ENCODE data around the gene TM4SF1.

Gene TM4SF1, protein sequence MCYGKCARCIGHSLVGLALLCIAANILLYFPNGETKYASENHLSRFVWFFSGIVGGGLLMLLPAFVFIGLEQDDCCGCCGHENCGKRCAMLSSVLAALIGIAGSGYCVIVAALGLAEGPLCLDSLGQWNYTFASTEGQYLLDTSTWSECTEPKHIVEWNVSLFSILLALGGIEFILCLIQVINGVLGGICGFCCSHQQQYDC
- 0 reads per million in 2 donors for total RNA-seq

DNA sequence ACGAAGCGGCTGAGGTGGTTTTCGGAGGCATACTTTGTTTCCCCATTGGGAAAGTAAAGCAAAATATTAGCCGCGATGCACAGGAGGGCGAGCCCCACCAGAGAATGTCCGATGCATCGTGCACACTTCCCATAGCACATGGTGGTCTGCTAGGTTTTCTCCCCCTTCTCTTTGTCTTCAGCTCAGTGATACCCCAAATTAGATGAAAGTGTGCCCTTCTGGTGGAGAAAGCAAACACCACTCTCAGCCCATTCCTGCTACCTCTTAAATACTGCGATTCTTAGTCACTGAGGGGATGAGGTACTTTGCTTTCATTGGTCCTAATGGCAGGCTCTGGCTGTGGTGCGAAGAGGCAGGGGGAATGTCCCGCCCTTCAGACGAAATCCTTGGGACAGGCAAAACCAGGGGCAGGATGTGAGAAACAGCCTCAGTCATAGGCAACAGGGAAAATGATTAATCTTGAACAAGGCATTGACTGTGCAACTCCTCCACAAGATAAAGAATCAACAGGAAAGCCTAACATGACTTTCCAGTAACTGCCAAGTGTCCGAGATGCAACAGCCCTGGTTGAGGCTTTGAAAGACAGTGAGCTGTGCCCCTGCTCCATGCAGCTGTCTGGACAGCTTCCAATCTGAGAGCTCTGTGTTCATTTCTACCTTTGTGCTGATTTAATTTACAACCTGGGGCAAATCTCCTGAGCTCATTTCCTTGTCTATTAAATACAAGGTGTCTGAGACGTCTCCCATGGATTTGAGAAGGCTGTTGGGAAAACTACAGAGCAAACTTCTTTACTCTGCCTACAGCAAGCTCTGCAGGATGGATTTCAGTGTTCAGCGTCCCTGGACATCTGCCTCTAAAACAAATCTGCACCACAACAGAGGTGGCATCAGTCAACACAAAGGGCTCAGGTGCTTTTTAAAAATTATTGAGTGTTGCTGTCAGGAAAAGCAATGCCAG lies at the start of gene TM4SF1:
Gene TM4SF1, minus strand, starts transcription at position 242 of the 957 bp plus-strand sequence. Its CDS starts 102 bp downstream, at position 140.
- DNase-seq = no peak

DNA sequence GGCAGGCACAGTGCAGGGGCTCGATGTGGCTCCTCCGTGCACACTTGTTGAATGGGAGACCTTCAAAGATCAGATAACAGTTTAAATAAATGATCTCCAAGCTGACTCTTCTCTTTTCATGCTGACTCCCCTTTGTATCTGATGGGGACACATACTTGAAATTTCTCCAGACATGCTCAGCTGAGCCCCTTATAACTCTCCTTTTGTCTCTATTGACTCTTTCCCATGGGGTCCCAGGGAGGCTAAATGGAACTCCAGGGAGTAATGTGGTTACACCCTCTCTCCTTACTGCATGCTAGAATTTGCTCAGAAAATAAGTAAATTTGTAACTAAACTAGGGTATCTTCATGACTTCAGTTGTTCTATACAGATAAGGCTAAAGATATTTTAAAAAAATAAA lies 48.9 kb upstream of the TM4SF1 start:
- DNase-seq = no peak

DNA sequence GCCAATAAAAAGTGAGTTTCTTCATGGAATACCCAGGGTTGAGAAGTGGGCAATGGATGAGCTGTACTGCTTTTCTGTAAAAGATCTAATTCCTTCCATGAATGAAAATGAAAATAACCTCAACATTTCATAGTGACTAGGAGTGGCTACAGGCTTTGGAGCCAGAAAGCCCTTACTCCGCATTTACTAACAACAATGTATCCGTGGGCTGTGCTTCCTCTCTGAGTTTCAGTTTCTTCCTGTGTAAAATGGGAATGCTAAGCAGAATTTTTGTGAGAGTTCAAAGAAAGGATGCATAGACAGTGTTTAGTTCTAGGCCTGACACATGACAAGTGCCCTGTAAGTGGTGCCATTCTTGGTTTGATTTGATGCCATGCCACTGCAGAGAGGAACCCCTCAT lies 47.5 kb upstream of the TM4SF1 start:
- no peak for DNase-seq

DNA sequence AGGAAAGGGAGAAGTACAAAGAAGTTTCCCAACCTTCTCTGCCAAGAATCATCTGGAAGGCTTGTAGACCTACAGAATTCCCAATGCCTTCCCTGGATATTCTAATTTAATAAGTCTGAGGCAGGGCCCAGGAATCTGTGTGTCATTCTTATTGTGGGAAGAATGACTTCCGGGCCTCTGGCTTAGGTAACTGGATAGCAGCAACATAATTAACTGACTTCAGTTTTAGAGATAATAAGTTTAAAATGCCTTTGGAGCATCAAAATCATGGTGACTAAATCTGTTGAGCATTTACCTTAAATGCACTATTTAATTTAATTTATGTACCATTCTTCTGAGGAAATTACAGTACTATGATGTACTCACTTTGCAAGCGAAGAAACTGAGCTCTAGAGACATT lies 44.3 kb upstream of the TM4SF1 start:
- DNase-seq = no peak

DNA sequence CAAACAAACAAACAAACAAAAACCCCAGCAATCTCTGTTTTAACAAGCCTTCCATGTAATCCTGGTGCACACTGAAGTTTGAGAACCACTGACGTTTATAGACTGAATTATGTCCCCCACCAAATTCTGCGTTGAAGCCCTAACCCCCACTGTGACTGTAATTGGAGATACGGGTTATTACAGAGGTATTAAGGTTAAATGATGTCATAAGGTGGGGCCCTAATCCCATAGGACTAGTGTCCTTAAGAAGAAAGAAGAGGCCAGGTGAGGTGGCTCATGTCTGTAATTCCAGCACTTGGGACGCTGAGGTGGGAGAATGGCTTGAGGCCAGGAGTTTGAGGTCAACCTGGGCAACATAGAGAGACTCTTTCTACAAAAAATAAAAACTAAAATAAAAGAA lies 42.4 kb upstream of the TM4SF1 start:
- DNase-seq = no peak

DNA sequence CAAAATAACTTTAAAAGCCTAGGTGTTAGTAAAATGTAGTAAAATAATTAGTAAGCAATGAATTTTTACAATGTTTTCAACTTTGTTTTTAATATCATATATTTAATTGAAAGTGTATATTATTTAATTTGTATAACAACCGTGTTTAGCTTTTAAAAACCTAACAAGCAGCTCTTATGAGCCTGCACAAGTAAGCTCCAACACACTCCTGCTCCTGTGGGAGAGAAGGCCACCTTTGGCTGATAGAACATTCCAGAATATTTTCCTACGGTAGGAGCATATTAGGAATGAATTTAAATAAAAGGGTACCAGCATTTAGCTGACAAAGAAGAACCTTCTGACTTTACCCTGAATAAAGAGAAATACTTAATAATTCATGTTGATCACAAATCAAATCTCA lies 40.3 kb upstream of the TM4SF1 start:
- no peak for DNase-seq

DNA sequence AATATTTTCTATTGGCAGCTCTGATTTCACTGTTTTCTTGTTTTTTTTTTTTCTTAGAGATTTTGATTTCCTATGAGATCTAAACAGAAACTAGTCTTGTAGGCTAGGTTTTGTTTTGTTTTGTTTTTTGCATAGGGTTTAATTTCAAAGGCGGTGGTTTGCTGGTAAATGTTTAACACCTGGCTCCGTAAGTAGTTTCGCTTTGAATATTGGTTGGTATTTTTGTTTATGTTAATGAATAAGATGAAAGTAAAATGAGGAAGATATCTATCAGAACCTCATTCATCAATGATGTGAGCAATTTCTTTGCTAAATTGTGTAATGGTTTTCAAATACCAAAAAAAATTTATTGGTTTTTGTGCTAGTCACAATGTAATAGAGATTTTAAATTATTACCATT lies 39.7 kb upstream of the TM4SF1 start:
- DNase-seq = peak in 1 of 5 experiments; percentile 77

DNA sequence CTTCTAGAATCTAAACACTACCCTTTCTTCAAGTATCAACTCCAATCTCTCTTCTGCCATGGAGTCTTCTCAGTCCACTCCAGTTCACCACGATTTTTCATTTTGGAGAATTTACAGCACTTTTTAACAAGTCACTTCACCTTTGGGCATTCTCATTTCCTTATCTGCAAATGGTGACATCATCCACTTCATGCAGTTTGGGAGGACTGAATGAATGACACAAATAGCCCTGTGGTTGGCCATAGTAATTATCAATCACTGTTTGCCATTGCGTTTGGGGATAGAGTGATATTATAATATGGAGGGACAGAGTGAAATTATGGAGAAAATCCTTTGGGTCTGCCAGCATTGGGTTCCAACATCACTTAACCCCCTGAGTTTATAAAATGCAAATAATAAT lies 38.0 kb upstream of the TM4SF1 start:
- DNase-seq = no peak

DNA sequence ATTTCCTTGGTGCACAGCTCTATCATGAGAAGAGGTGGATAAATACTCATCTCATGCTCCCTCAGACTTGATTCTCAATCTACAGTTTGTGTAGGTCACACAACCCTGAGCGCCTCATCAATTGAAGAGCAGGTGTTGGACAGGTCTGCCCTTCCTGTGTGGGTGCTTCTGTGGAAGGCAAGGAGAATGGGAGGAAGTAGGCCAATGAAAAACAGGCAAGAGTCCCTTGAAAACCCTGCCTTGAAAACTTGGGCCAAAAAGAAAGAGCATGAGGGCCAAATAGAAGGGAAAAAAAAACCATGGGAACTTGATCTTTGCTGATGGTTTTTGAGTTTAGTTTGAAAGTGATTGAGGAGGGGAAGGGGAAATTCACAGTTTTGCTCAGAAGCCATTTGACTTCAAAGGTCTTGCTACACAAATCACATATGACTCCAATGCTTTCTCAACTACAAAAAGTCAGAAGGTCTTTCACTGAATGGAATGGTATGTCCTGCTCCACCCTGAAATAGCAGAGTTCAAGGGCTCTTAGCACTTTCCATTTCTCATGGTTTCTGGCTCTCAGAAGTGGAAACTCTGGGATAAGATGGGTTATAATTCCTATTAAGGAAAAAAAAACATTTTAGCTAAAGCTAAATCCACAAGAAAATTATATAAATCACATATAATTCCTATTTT lies 37.2 kb upstream of the TM4SF1 start:
- no peak for DNase-seq

DNA sequence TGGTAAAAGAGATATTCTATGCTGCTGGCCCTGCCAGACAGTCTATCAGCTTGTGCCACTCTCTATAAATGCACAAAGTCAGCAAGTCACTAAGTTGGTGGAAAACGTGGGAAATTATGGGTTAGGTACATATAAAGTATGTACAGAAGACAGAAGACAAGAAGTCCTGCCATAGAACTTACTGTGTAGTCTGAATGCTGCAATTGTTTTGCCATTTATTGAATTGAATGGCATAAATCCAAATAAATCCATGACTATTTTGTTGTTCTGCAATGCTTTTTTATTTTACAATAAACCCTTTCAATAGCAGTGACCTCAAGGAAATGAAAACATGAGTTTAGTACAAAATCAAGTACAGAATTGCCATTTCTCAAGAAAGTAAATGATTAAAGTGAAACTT lies 34.1 kb upstream of the TM4SF1 start:
- DNase-seq = no peak

DNA sequence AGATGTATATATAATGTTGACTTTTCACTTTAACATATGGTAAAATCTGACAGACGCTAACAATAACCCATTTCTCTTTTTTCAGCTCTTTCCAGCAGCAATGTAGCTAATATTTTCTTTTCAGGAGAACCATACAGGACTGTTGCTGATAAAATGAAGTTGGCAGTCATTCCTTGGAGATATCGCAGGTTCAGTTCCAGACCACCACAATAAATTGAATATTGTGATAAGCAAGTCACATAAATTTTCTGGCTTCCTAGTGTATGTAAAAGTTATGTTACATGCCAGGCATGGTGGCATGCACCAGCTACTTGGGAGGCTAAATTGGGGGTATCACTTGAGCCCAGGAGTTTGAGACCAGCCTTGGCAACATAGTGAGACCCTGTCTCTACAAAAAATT lies 31.9 kb upstream of the TM4SF1 start:
- no peak for DNase-seq

DNA sequence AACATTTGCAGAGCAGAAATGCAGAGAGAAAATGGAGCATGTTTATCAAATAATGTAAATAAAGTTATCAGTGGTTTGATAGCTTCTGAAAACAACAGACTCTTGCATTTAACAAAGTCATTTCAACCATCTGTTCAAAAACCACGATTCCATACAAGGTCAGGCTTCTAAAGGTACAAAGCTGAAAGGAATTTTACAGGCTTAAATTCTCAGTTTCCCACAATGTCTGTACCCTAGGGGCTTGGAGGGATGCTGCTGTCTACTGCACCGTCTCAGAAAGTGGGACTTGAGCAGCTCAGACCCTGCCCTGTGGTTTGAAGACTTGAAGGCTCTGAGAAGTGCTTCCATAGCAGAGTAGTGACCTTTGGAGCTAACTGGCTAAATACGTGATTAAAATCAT lies 30.4 kb upstream of the TM4SF1 start:
- no peak for DNase-seq

DNA sequence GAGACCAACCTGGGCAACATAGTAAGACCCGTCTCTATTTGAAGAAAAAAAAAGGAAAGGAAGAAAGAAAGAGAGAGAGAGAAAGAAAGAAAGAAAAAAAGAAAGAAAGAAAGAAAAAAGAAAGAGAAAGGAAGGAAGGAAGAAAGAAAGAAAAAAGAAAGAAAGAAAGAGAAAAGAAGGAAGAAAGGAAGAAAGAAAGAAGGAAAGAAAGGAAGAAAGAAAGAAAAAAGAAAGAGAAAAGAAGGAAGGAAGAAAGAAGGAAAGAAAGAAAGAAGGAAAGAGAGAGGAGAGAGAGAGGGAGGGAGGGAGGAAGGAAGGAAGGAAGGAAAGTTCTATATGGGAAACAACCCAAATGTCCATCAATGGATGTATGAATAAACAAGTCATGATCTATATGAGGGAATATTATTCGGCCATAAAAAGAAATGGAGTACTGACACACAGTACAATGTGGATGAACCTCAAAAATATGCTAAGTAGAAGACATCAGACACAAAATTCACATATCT lies 28.8 kb upstream of the TM4SF1 start:
- DNase-seq = no peak

DNA sequence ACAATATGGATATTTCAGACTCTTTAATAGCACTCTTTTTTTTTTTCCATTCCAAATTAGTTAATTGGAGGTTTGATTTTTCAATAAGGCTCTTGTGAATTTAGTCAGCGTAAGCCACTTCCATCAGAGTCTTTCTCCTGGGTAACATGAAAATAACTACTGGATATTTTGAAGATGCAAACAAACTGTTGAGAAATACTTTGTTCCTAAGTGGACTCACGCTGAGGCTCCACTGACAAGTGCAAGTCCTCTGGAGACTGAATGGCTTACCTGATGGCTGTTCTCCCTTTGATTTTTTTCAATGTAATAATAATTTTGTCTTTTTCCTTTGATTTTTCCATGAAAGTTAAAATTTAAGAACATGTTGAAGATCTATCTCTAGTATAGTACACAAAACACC lies 26.0 kb upstream of the TM4SF1 start:
- DNase-seq = no peak

DNA sequence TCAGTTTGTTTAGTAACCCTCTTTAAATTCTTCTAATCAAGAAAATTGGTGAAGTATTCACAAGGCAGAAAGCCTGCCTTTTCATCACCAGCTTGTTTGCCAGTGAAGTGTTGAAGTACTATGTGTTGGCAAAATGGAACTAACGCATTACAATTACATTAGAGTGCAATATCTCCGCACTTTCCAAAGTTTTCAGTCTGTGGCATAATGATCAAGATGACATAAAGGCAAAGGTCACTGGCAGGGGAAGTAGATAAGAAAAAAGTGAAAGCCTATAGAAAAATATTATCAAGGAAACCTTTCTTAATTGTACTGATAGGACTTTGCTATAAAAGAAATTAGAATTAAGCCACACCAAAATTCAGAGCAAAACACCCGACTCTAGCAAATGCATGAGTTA lies 25.0 kb upstream of the TM4SF1 start:
- DNase-seq = no peak

DNA sequence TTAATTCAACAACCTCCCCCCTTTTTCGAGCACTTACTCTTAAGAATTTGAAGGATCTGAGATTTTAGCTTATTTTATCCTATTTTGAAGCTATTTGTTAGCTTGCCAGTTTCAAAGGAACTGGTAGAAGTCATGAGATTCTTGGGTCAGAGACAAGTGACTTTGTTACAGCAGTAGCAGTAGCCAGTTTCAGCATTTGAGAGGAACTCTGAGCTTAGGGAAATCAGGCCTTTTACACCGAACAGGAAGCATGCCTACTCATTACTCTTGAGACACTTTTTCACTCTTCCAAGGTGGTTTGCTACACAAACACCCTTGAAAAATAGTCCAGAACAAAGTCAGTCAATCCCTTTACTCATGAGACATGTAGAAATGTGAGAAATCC lies 24.5 kb upstream of the TM4SF1 start:
- DNase-seq = no peak

DNA sequence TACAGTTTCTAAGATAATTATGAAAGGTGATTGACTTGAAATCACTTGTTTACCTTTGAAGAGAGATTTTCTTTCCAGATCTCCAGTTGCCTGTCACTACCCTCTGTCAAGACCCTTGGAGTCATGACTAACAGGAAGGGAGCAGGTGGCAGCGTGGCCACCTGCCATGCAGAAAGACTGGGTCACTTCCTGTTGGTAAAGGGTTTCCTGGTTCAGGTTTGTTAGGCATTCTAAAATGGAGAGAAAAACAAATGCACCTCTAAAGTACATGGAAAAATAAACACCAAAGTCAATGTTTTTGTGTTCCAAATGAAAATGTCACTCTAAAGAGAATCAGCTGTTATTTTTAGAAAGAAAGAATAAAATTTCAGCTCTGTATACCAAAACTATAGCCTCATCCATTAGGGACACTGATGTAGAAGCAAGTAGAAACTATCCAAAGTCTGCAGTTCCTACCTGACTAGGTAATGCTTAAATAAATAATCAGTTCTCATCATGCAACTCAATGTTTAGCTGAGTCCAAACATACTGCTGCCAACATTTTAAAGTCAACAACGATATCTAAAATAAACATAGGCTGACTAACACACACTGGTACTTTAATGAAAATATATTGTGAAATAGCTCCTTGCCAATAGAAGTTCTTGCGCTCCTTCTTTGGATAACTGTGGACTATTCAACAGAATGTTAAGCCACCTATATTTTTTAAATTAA lies 23.9 kb upstream of the TM4SF1 start:
- DNase-seq = no peak

DNA sequence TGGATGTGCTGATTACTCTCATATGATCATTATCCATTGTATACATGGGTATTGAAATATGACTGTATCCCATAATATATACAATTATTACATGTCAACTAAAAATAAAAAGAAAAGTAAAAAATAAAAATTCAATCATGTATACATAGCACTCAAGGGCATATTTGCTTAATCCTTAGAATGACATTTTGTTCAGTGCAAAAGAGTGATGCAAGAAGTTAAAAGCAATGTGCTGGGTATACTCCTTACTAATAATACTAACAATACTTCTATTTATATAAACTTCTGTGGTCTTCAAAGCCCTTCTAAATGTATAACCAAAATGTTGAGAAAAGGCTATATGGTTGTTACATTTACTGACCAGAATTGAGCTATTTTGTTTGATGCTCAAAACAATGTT lies 23.2 kb upstream of the TM4SF1 start:
- no peak for DNase-seq

DNA sequence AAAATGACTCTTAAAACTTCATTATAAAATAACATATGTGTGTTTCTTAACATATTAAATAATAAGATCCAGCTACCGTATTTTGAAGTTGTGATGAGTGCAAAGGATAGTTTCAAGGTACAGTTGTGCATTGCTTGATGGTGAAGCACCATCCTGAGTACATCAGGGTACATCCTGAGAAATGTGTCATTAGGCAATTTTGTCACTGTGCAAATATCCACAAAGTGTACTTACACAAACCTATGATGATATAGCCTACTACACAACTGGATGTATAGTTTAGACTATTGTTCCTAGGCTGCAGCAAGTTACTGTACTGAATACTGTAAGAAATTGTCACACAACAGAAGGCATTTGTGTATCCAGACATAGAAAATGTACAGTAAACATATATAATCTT lies 20.8 kb upstream of the TM4SF1 start:
- no peak for DNase-seq

DNA sequence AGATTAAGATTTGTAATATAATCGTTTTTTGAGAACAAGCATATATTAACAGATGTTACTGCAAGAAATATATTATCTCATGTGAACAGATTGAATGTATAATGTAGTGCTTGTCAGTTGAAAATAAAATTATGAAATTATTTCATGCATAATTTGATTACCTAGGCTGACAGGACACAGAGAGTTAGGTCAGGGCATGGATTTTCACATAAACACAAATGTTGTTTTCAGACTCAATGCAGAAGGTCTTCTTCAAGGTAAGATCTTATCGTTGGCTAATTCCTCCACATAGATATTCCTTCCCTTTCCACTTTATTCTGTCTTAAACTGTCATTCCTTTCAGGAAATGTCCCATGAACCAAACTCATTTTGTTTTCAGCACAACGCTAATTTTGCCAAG lies 20.1 kb upstream of the TM4SF1 start:
- no peak for DNase-seq

DNA sequence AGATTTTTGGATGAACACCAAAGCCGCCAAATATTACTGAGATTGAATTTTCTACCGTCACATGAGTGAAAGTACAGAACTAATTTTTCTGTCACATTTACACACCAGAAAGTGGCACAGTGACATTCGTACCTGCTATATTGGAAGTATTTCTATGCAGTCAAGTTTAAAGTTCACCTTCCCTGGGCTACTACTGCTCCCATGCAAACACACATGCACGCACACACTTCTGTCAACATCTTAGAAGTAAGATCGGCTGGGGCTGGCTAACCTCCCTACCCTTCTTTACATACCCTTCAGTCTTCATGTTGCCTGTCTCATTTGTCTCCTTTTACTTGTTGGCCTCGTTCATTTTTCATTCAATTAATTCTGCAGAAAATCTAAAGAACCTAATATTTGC lies 19.0 kb upstream of the TM4SF1 start:
- DNase-seq = no peak

DNA sequence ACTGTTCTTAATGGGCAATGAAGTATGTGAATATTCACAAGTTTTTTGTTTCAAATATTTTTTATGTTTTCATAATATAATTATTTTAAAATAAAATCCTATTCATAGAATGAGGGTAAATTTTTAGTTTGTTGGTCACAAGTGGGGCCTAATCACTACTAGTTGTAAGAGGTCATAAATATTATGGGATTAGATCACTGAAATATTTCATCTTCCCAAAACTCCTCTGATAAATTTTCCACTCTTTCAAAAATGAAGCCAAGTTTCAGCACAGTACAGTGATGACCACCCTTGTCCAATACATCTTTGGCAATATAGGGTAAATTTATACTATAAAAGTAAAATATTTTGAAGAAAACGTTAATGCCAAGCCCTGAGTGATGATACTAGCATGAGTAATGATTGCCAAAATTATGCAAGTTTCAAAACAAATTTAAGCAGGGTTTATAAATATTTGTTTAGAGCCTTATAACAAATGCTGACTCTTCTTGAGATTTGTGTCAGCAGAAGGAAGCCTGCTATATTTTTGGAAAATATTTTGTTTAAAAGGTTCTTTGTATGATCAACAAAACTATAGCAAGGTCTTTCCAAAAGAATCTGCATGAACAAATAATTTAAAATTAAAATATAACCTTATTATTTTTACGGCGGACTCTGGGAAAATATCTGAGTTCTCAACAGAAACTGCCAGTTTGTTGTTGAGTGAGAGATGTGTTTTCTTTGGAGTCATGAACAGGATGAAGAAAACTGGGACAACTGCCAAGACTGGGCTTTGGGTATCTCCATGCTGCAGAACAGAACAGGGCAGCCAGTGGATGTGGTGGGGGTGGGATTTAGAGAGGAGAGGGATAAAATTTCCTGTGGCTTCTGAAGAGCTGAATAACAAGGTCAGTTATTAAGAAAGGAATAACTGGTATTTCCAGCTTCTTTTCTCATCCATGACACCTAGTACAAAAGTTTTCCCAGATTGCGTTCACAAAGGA lies 17.9 kb upstream of the TM4SF1 start:
- no peak for DNase-seq
